ENCODE data around the gene ATE1.

- TF ChIP-seq, protein P1, sequence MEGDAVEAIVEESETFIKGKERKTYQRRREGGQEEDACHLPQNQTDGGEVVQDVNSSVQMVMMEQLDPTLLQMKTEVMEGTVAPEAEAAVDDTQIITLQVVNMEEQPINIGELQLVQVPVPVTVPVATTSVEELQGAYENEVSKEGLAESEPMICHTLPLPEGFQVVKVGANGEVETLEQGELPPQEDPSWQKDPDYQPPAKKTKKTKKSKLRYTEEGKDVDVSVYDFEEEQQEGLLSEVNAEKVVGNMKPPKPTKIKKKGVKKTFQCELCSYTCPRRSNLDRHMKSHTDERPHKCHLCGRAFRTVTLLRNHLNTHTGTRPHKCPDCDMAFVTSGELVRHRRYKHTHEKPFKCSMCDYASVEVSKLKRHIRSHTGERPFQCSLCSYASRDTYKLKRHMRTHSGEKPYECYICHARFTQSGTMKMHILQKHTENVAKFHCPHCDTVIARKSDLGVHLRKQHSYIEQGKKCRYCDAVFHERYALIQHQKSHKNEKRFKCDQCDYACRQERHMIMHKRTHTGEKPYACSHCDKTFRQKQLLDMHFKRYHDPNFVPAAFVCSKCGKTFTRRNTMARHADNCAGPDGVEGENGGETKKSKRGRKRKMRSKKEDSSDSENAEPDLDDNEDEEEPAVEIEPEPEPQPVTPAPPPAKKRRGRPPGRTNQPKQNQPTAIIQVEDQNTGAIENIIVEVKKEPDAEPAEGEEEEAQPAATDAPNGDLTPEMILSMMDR (IDR thresholded peaks at IDR 0.05), result no peak
- no peak for TF ChIP-seq POLR2A (IDR thresholded peaks at IDR 0.05)
Observed at GRCh38 chr10:121772884-121773283, 154.9 kb downstream of the ATE1 start.

All from heart left ventricle (tissue), 13 donors.